ENCODE data around the gene TRMT10C. TPM values are rescaled to one million over a fixed set of nuclear protein-coding genes. Genes with fewer than 3 reads are reported as not detected.

The TRMT10C gene
- total and polyA plus RNA-seq, 2 donors (not counting 1 experiment from before 2014, with no cell fraction given) = 20.6 to 23.8 TPM

DNA sequence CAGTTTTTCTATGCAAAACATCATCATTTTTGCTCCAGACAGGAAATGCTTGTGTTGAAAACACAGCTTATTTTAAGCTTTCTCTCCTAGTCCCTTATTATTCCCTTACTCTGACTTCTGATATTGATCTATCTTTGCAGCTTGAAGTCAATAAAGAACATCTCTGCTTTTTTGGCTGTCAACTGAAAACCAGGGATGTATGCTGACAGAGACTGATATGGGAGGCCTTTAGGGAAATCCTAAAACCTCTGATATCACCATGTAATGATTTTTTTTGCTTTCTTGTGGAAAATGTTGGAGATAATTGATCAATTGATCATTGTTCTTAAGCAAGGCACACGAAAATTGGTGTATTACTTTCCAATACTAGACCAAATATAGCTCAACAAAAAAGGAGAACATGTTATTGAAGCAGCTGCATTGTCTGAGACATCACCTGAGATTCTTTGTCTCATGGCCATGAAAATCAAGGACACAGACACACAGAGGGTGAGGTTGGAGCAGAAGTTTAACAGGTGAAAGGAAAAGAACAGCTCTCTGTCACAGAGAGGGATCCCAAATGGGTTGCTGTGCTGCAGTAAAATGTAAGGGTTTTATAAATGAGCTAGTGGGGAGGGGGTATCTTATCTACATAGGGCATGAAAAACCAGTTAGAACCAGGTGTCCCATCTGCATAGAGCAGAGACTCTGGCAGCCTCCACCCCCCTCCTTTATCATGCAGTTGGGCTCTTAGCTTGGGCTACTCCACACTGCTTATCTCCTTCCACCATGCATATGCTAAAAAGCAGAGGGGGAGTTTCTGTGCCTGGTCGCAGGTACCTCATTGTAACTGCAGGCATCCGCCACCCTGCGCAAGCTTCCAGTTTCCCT, 31.6 kb upstream of the TRMT10C start:
- Histone ChIP-seq H3K27me3 (ENCODE audit: control insufficient read depth, insufficient read depth, low read length) (peaks cover 10% of the 10 kb centered on the region), H3K36me3 (ENCODE audit: control insufficient read depth, insufficient read depth, low read length) (no peaks in the 10 kb centered on the region), H3K9me3 (ENCODE audit: control insufficient read depth, insufficient read depth, low read depth, low read length) (no peaks in the 10 kb centered on the region), H3K4me3 (replicated peaks in 1 of 4; ENCODE audit: control extremely low read depth in 1 of 4, insufficient read depth in 1 of 4, low read depth in 3 of 4, low read length in 4 of 4) (no peak overlapping the region), H3K27ac (ENCODE audit: insufficient read depth, low read length) (no peak overlapping the region), H3K4me1 (ENCODE audit: control insufficient read depth, extremely low read depth, insufficient read depth, low read length) (no peaks in the 10 kb centered on the region), H2AFZ (ENCODE audit: low read length) (no peak overlapping the region), H3K79me2 (ENCODE audit: control insufficient read depth, insufficient read depth, low read length) (no peaks in the 10 kb centered on the region), H3K4me2 (ENCODE audit: extremely low read depth, insufficient read depth, low read length) (no peak overlapping the region), H3K9ac (ENCODE audit: insufficient read depth, low read length) (no peak overlapping the region), H4K20me1 (ENCODE audit: control insufficient read depth, extremely low read depth, insufficient read depth, low read length) (no peaks in the 10 kb centered on the region)
- no peak for DNase-seq (ENCODE audit: low read depth in 2 of 2)
- no peak for TF ChIP-seq EZH2 (IDR thresholded peaks at IDR 0.05; ENCODE audit: low read length, missing control alignments)

DNA sequence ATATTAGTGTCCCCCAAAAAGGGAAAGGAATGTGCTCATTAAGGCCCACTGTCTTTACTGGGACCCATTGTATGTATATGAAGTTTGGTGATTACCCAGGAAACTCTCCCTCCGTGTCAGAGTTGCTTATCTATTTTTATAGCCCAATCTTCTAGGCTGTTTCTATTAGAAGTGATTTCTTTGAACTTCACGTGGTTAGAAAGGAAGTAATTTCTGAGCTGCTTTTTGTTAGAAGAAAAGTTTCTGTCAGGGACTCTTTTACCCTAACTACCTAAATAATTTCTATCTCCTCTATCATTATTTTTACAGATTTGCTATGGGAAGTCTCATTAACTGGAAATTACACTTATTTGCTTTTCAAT, 31.0 kb upstream of the TRMT10C start:
- no peak overlapping the region for H3K4me2 ChIP-seq (ENCODE audit: extremely low read depth, insufficient read depth, low read length)
- TF ChIP-seq, protein P1, sequence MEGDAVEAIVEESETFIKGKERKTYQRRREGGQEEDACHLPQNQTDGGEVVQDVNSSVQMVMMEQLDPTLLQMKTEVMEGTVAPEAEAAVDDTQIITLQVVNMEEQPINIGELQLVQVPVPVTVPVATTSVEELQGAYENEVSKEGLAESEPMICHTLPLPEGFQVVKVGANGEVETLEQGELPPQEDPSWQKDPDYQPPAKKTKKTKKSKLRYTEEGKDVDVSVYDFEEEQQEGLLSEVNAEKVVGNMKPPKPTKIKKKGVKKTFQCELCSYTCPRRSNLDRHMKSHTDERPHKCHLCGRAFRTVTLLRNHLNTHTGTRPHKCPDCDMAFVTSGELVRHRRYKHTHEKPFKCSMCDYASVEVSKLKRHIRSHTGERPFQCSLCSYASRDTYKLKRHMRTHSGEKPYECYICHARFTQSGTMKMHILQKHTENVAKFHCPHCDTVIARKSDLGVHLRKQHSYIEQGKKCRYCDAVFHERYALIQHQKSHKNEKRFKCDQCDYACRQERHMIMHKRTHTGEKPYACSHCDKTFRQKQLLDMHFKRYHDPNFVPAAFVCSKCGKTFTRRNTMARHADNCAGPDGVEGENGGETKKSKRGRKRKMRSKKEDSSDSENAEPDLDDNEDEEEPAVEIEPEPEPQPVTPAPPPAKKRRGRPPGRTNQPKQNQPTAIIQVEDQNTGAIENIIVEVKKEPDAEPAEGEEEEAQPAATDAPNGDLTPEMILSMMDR (conservative IDR thresholded peaks at IDR 0.05 in 1 of 2, IDR thresholded peaks at IDR 0.05 in 1 of 2; ENCODE audit: low read depth in 1 of 2, low read length in 2 of 2) = no peak
- no peak for TF ChIP-seq EZH2 (IDR thresholded peaks at IDR 0.05; ENCODE audit: low read length, missing control alignments)
- DNase-seq (ENCODE audit: low read depth in 2 of 2) = no peak

DNA sequence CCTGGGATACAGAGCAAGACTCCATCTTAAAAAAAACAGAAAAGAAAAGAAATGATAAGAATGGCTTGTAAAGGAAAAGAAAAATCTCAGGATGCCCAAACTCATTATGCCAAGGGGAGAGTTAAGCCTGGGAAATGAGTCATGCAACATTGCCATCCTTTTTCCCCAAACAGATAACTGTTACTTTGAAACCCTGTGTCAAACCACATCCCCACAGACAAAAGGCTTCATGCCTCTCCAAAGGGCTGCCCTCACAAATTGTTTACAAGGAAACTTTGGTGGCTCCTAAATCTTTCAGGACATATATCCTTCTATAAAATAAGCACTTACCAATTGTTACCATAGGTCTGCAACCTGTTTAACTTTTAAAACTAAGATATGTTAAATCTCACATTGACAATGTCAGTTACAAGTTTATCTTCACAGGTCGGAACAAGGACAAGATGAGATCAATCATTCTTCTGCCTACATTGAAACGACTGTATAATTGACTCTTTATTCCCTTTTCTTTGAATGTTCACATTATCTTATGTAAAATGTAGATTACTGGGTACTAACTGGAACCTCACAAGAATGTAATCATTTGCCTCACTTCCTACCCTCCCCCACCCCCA, 30.1 kb upstream of the TRMT10C start:
- Histone ChIP-seq H3K4me3 (replicated peaks in 1 of 4; ENCODE audit: control extremely low read depth in 1 of 4, insufficient read depth in 1 of 4, low read depth in 3 of 4, low read length in 4 of 4) (no peak overlapping the region), H3K27ac (ENCODE audit: insufficient read depth, low read length) (no peak overlapping the region), H3K4me1 (ENCODE audit: control insufficient read depth, extremely low read depth, insufficient read depth, low read length) (no peaks in the 10 kb centered on the region), H3K79me2 (ENCODE audit: control insufficient read depth, insufficient read depth, low read length) (no peaks in the 10 kb centered on the region), H3K36me3 (ENCODE audit: control insufficient read depth, insufficient read depth, low read length) (no peaks in the 10 kb centered on the region), H3K4me2 (ENCODE audit: extremely low read depth, insufficient read depth, low read length) (no peak overlapping the region), H3K9me3 (ENCODE audit: control insufficient read depth, insufficient read depth, low read depth, low read length) (no peaks in the 10 kb centered on the region), H3K27me3 (ENCODE audit: control insufficient read depth, insufficient read depth, low read length) (peaks cover 10% of the 10 kb centered on the region), H3K9ac (ENCODE audit: insufficient read depth, low read length) (no peak overlapping the region), H4K20me1 (ENCODE audit: control insufficient read depth, extremely low read depth, insufficient read depth, low read length) (no peaks in the 10 kb centered on the region), H2AFZ (ENCODE audit: low read length) (no peak overlapping the region)
- DNase-seq (ENCODE audit: low read depth in 2 of 2) = no peak
- TF ChIP-seq EZH2 (IDR thresholded peaks at IDR 0.05; ENCODE audit: low read length, missing control alignments) = no peak
- TF ChIP-seq, protein P1 (conservative IDR thresholded peaks at IDR 0.05 in 1 of 2, IDR thresholded peaks at IDR 0.05 in 1 of 2; ENCODE audit: low read depth in 1 of 2, low read length in 2 of 2) = no peak

More for the DNA sequence above, 31.0 kb upstream of the TRMT10C start:
- Histone ChIP-seq H3K9me3 (ENCODE audit: control insufficient read depth, insufficient read depth, low read depth, low read length) (no peaks in the 10 kb centered on the region), H3K36me3 (ENCODE audit: control insufficient read depth, insufficient read depth, low read length) (no peaks in the 10 kb centered on the region), H4K20me1 (ENCODE audit: control insufficient read depth, extremely low read depth, insufficient read depth, low read length) (no peaks in the 10 kb centered on the region), H3K4me1 (ENCODE audit: control insufficient read depth, extremely low read depth, insufficient read depth, low read length) (no peaks in the 10 kb centered on the region), H3K4me3 (replicated peaks in 1 of 4; ENCODE audit: control extremely low read depth in 1 of 4, insufficient read depth in 1 of 4, low read depth in 3 of 4, low read length in 4 of 4) (no peak overlapping the region), H3K27ac (ENCODE audit: insufficient read depth, low read length) (no peak overlapping the region), H3K9ac (ENCODE audit: insufficient read depth, low read length) (no peak overlapping the region), H2AFZ (ENCODE audit: low read length) (no peak overlapping the region), H3K79me2 (ENCODE audit: control insufficient read depth, insufficient read depth, low read length) (no peaks in the 10 kb centered on the region), H3K27me3 (ENCODE audit: control insufficient read depth, insufficient read depth, low read length) (peaks cover 10% of the 10 kb centered on the region)

Data from fibroblast of lung (primary cell).